Fibroblast of lung (primary cell): ENCODE data around the gene UQCR11.

Experiments used
- EZH2 ChIP-seq: IDR thresholded peaks from 2 replicates; pipeline ENCODE4 v1.5.1; 2012; ENCODE audit warnings: low read length, control low read depth, mild to moderate bottlenecking; ENCODE audit errors: missing control alignments
- TF ChIP-seq, protein P1 (sequence below), 2 donors: IDR thresholded peaks in 1 of 2; conservative IDR thresholded peaks in 1 of 2; 1 replicate in 1 of 2; 2 replicates in 1 of 2; pipeline ENCODE4 v1.5.1; 2011 to 2012; ENCODE audit warnings: low read length in 2 of 2, control low read depth in 1 of 2, inconsistent platforms in 1 of 2, low read depth in 1 of 2, mild to moderate bottlenecking in 1 of 2

DNA sequence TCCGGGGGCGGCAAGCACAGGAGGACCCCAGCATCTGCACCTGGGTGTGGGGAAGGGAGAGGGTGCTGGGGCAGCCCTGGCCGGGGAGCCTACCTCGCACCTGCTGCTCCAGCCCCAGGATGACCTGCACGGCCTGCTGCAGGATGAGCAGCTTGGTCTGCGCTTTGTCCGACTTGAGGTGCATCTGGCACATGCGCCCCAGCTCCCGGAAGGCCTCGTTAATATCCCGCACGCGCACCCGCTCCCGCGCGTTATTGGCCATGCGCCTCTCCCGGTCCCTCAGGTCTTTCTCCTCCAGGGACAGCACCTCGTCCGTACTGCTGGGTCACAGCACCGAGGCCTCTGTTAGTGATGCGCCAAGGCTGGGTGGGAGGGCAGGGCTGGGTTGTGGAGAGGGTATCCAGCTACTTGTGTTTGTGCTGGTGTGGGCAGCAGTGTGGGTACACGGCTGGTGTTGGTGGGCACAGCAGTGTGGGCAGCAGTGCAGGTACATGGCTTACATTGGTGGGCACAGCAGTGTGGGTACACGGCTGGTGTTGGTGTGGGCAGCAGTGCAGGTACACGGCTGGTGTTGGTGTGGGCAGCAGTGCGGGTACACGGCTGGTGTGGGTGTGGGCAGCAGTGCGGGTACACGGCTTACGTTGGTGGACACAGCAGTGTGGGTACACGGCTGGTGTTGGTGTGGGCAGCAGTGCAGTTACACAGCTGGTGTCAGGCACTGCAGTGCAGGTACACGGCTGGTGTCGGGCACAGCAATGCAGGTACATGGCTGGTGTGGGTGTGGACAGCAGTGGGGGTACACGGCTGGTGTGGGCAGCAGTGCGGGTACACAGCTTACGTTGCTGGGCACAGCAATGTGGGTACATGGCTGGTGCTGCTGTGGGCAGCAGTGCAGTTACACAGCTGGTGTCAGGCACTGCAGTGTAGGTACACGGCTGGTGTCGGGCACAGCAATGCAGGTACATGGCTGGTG lies 7.1 kb upstream of the UQCR11 start:
- TF ChIP-seq, protein P1, sequence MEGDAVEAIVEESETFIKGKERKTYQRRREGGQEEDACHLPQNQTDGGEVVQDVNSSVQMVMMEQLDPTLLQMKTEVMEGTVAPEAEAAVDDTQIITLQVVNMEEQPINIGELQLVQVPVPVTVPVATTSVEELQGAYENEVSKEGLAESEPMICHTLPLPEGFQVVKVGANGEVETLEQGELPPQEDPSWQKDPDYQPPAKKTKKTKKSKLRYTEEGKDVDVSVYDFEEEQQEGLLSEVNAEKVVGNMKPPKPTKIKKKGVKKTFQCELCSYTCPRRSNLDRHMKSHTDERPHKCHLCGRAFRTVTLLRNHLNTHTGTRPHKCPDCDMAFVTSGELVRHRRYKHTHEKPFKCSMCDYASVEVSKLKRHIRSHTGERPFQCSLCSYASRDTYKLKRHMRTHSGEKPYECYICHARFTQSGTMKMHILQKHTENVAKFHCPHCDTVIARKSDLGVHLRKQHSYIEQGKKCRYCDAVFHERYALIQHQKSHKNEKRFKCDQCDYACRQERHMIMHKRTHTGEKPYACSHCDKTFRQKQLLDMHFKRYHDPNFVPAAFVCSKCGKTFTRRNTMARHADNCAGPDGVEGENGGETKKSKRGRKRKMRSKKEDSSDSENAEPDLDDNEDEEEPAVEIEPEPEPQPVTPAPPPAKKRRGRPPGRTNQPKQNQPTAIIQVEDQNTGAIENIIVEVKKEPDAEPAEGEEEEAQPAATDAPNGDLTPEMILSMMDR (conservative IDR thresholded peaks at IDR 0.05 in 1 of 2, IDR thresholded peaks at IDR 0.05 in 1 of 2; ENCODE audit: low read depth in 1 of 2, low read length in 2 of 2) = no peak
- no peak for TF ChIP-seq EZH2
